ENCODE data around the gene DCAF4.

The DCAF4 gene

GRCh38 chr14:72925171-72925759 lies 999 bp upstream of the DCAF4 start:
- TF ChIP-seq CTCF (IDR thresholded peaks at IDR 0.05), result no peak

GRCh38 chr14:72925815-72926291 lies 411 bp upstream of the DCAF4 start:
- TF ChIP-seq CTCF (IDR thresholded peaks at IDR 0.05), result no peak

- TF ChIP-seq CTCF (IDR thresholded peaks at IDR 0.05), result no peak
Measured at GRCh38 chr14:72928872-72929271, 2.6 kb downstream of the DCAF4 start.

GRCh38 chr14:72929316-72930080 lies 3.2 kb downstream of the DCAF4 start:
- no peak for TF ChIP-seq CTCF (IDR thresholded peaks at IDR 0.05)

- no peak for TF ChIP-seq CTCF (IDR thresholded peaks at IDR 0.05)
Measured at GRCh38 chr14:72932893-72933292, 6.6 kb downstream of the DCAF4 start.

GRCh38 chr14:72939630-72940029 lies 13.4 kb downstream of the DCAF4 start:
- TF ChIP-seq CTCF (IDR thresholded peaks at IDR 0.05), result no peak

GRCh38 chr14:72941286-72941985 lies 15.2 kb downstream of the DCAF4 start:
- no peak for TF ChIP-seq CTCF (IDR thresholded peaks at IDR 0.05)

Measured in LNCAP (cell line).